ENCODE data around the gene COQ10A. TPM values are rescaled to one million over a fixed set of nuclear protein-coding genes. Genes with fewer than 3 reads are reported as not detected.

COQ10A gene
- total and polyA plus RNA-seq, 2 of the 8 experiments (the other 6 are each of a cell fraction or from before 2014, with no cell fraction given), result 21.8 to 42.9 TPM

GRCh38 chr12:56229916-56230431 is 36.8 kb upstream of the COQ10A start, which contains the start of gene SLC39A5 (continued):
- TF ChIP-seq ATF2 (IDR thresholded peaks at IDR 0.05; ENCODE audit: low read length) (no peak), TBP (IDR thresholded peaks at IDR 0.05; ENCODE audit: low read depth, low read length) (no peak), CHD2 (IDR thresholded peaks at IDR 0.05; ENCODE audit: low read length) (no peak)
